ENCODE measurements around the gene CADPS2.

Gene CADPS2

DNA sequence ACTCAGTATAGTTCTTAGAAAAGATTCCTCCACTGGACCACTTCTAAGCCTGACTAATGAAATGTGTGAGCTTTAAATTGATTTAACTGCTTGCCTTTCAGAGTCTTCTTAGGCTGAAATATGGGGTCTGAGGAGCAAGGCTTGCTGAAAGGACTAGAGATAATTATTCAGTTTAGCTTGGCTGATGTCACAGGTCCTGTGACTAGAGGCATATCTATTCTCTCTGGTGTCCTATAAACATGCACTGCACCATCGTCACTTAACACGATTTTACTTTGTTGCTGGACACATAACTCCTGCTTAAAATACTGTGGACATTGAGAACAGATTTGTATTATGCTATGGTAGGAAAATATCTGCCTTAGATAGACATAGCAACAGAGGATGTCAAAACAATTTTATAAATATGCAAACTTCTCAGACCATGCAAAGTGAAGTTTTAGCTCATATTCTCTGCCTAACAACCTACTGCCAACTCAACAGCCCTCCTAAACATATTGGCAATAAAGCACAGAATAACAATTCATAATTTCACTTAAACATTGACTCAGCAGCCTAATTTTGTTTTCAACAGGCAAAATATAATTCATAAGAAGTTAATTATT, 267.6 kb downstream of the CADPS2 start:
- DNase-seq (ENCODE audit: low read depth in 2 of 3, low spot score in 1 of 3), result no peak

DNA sequence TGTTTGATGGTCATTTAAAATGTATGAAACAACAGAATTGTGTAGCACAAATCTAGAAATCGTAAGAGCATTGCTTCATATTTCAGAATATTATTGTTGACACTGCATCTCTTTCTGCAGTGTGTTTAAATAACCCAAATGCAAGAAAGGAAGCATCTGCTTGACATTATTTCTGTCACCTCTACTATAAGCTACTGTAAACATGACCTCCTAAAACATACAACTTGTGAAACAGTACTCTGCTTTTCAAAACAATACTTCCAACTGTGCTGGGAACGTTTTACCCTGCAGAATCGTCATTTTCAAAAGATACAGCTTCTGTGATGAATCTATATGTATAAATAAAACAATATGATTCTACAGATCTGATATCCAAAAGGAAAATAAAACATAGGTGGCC, 269.3 kb downstream of the CADPS2 start:
- DNase-seq (ENCODE audit: low read depth in 2 of 3, low spot score in 1 of 3), result no peak

DNA sequence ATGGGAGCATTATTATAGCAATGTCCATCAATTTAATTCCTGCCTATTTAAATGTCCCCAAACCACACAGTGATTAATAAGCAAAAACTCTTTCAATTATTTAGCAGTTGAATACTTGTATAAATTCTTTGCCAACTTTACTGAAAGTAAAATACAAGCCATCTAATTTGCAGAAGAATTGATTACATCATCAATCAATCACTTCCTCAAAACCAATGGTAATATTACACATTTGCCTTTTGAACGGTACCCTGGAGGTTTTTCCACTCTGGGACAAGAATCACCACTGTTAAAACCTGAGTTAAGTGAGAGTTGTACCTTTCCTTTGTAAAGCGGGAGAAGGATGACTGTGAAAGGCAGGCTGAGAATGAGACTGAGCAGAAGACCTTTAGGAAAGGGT, 280.3 kb downstream of the CADPS2 start:
- no peak for DNase-seq (ENCODE audit: low read depth in 2 of 3, low spot score in 1 of 3)

DNA sequence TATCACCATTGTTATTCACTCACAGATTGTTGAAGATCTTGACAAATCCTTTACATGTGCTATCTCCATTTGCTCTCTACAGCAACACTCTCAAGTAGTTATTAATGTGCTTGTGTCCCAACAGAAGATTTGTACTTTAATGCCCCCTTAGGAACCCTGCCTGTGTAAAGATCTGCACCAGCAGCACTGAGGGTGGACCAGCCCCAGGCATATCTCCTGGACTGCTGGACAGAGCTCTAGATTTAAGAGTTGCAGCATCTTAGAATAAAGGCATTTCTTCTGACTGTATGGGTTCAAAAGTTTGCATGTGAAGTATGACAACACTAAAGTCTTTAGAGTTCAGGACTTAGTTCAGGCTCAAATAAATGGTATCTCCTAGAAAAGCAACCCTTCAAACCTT, 282.0 kb downstream of the CADPS2 start:
- no peak for DNase-seq (ENCODE audit: low read depth in 2 of 3, low spot score in 1 of 3)

DNA sequence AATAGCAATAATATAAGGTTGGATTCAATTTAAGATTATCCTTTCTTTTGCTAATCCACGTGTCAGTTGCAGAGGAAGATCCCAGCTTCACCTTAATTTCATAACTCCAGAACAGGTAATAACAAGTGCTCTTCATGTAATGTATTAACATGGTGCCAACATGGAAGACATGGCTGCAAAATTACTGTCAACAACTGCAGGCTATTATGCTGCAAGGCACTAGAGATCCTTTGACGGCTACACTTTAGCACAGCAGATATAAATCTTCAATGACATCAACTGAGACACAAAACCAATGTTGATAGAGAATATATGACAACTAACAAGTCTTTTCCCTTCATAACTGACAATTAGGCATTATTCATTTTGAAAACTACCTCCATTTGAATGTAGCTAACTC, 283.5 kb downstream of the CADPS2 start:
- DNase-seq (ENCODE audit: low read depth in 2 of 3, low spot score in 1 of 3), result no peak

DNA sequence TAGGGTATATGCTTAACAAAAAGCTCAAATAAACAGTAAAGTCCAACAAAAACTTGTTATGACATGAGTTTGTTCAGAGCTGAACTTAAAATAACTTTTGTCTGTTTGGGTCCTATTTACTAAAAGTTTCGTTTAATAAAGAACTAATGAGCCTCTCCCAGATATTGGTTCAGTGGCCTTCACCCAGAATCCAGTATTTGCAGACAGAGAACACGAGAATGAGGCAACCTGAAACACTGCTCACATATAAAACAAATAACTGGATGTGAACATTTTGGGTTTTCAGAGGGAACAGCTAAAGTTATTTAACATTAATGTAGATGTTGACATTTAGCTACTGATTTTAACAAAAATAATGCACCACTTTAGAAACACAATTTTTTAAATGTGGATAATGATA, 285.6 kb downstream of the CADPS2 start:
- DNase-seq (ENCODE audit: low read depth in 2 of 3, low spot score in 1 of 3), result no peak

DNA sequence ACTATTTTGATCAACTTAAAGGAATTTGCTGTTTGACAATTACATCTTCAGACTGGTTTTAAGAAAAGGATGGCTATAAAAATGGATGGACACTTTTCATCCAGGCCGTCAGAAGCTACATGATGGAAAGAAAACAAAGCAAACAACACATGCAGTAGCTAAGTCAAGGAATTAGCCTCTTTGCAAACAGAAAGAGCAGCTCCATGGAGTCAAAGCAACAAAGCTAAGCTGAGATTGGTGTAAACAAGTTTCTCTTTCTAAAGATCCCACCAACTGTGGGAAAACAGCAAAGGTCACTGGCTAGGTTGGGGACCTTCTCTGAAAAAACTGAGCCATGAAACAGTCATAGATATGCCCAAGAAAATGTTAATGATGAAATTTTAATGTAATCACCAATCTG, 286.2 kb downstream of the CADPS2 start:
- no peak for DNase-seq (ENCODE audit: low read depth in 2 of 3, low spot score in 1 of 3)

DNA sequence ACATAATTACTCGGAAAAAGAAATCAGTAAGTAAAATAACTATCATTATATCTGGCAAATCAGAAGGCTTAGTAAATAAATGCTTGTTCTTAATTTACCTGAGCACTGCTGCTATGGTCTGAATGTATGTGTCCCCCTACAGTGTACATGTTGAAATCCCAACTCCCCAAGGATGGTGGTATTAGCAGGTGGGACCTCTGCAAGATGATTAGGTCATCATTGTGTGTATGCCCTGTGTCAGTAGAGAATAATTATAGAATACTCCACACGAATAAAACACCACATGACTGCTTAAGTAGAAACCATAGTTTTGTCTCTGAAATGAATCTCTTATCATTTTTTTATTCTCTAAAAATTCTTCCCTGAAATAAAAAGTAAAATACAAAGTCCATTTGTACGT, 289.0 kb downstream of the CADPS2 start:
- DNase-seq (ENCODE audit: low read depth in 2 of 3, low spot score in 1 of 3), result no peak

DNA sequence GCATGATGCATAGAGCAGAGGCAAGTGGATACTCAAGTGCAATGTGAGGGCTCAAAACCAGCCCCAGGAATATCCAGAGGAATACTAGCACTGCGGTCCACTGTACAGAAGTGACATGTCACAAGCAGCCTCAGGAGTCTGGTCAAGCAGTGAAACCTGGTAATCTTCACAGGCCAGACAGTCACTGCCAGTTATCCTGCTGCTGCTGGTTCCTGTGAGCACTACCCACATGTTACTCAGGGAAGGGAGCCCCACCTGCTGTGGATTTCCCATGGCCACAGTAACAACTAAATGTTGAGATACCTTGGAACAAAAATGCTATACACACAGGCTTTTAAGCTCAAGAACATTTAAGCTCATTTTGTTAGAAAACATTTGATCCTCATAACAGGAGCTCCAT, 290.4 kb downstream of the CADPS2 start:
- DNase-seq (ENCODE audit: low read depth in 2 of 3, low spot score in 1 of 3), result no peak

DNA sequence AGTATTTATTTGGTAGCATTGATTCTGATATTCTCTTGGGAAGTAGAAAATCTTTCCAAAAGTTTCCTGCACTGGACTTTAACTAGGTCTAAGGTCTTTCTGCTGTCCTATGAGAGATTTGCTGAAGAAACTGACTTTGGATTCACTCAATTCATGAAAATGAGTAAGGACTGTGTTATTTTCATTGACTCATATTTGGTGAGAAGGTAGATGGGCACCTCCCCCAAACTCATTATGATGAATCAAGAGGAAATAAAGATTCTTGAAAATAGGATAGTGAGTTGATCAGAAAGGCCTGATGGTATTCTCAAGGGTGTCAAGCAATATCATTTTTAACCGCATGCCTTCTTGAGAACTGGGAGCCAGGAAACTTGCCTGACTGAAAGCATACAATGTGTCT, 297.6 kb downstream of the CADPS2 start:
- DNase-seq (ENCODE audit: low read depth in 2 of 3, low spot score in 1 of 3), result no peak

DNA sequence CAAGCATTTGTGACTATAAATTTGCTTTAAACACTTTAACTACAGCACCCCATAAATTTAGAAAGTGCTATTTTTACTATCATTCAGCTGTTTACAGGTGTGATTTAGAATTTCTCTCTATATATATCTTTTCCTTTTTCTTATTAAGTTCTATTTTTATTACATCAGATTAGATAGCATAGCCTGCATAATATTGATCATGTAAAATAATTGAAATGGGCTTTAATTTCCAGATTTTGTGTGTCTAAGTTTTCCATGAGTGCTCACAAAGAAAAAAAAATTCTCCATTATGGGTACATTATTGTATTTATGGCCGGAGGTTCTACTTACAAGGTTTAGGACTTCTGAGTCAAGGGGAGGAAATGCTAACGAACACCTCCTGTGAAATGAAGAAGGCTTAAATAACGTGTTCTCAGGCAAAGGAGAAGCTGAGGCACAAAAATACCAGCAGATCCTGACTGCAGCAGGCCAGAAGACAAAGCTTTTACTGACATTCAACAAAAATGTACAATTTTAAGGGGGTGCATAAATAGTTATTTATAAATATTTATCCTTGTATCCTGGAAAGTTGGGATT, 301.5 kb downstream of the CADPS2 start:
- DNase-seq (ENCODE audit: low read depth in 2 of 3, low spot score in 1 of 3), result no peak

DNA sequence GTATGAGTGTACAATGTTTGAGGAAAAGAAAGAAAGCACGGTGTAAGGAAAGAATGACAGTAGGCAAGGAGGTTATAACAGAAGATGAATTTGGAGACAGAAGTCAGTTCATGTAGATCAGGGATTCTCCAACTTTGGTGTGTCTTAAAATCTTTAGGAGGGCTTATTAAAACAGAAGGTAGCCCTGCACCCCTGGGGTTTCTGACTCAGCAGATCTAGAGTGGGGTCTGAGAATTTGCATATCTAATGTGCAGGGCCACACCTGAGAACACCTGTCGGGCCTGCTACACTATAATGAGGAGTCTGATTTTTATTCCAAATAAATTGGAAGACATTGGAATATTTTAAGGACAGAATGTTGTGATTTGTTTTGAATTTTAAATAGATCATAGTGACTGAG, 307.9 kb downstream of the CADPS2 start:
- no peak for DNase-seq (ENCODE audit: low read depth in 2 of 3, low spot score in 1 of 3)

DNA sequence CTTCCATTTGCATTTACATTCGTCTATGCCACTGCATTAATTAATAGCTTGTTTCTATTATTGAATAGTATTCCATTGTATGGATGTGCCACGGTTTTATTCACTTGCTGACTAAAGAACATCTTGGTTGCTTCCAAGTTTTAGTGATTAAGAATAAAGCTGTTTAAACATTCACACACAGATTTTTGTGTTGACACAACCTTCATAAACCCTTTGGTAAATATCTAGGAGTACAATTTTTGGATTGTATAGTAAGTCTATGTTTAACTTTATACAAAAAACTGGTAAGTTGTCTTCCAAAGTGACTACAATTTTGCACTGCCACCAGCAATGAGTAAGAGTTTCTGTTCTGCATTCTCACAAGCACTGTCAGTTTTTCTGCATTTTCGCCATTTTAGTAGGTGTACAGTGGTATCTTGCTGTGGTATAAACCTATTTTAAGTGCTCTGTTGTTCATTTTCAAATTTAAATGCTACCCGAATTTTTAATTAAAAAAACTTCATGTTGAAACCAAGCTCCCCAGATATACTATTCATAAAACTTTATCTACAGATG, 308.7 kb downstream of the CADPS2 start:
- no peak for DNase-seq (ENCODE audit: low read depth in 2 of 3, low spot score in 1 of 3)

DNA sequence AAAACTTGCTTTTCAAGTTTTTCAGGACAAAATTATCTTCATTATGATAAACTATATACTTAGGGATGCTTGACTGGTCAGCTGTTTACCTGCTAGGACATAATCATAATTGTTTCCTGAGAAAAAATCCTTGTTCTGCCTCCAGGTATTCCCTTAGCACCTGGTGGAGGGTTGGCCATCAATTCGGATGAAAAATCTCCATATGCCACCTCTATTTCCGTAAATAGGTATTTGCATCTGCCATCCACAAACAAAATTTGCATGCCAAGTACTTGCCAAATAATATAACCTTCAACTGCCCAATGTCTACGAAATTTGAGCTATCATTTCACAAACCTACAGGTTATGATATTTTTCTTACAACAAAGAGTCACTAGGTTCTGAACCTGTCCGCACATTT, 313.6 kb downstream of the CADPS2 start:
- no peak for DNase-seq (ENCODE audit: low read depth in 2 of 3, low spot score in 1 of 3)

DNA sequence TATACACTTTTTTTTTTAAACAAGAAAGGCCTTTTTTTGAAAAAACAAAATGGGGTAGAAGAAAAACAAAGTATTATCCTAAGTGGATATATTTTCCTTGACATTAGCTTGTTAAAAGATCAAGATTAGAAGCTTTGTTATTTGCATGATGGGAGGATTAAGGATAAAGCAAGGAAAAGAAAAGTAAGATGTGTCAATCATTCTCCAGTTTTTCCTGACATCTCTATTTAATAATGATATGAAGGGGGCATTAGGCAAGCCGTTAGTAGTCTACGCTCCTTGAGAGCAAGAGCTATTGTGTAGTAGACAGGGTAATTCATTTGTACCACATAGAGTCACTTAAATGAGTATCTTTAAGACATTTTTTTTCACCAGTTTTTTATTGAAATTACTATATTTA, 324.9 kb downstream of the CADPS2 start:
- no peak for DNase-seq (ENCODE audit: low read depth in 2 of 3, low spot score in 1 of 3)

DNA sequence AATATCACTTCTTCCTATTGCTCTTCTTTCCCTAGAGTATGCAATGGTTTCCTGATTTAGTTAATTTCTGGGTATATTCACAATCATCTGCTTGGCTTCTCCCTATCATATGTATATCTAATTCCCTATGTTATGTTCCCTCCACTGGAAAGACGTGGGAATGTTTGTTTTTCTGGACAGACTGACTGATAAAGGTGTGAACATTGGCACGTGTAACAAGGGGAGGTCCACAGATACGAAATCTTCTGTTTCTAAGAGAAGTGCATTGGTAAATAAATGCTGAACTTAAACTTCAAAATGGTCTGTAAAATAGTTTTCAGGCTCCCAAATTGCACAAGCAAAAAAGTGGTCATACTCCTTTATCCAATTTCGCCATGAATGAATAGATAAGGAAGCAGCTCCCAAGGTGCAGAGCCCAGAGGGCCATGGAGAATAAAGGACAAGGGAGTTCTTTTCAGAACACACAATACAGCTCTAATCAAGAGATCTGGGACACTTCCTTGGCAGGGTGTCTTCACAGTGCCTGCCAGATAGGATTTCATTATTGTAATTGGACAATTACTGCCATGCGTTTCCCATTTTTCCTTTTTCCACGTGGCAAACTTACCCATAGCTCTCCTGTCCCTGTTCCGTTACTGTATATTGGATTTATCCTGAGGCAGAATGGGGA, 329.3 kb downstream of the CADPS2 start:
- no peak for DNase-seq (ENCODE audit: low read depth in 2 of 3, low spot score in 1 of 3)

DNA sequence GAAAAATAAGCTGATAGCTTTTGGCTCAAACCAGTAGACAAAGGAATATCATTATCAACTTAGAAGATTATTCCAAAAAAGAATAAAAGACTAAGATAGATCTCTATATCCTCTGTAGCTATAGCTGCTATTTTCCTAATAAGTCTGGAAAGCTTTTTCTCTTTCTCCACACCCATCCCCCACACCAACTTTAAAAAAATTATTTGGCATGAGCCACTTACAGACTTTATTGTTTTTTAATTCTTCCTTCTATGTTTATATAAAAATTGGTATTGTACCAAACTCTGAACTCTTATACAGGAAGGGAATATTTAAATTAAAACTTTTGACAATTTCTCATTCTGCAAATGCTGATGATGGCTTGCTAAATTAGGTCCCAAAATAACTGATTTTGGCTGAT, 330.0 kb downstream of the CADPS2 start:
- DNase-seq (ENCODE audit: low read depth in 2 of 3, low spot score in 1 of 3), result no peak

DNA sequence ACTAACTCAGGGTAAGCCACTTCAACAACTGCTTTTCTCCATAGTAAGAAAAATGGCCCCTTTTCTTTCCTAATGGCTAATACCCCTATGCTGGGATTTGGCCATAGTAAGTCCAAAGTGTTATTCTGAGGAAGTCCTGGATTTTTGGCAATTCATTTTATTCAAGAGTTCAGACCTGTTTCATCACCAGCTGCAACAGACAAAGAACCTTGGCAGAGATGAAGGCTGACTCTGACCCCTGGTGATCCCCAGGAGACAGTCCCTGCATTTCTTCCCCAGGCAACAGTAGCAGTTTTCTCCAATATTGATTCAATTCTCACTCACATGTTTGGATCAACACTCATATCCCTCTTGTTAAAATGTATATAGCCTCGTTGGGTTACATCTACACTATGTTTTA, 332.5 kb downstream of the CADPS2 start:
- no peak for DNase-seq (ENCODE audit: low read depth in 2 of 3, low spot score in 1 of 3)

DNA sequence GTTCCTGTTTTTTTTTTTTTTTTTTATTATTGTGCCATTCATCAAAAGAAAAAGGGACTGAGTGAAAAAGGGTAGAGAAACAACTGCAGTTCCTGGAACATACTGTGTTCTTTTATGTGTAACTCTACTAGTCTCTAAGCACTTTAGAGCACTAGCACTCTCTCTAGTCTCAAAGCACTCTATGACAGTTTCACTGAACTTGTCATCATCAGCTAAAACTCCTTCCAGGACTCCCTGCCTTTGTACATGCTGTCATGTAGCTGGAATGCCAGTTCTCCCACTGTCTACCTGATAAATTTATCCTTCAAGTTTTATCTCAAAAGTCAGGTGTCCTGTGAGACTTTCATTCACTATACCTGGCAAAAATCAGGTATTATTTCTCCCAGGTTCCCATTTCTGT, 333.5 kb downstream of the CADPS2 start:
- DNase-seq (ENCODE audit: low read depth in 2 of 3, low spot score in 1 of 3), result no peak

DNA sequence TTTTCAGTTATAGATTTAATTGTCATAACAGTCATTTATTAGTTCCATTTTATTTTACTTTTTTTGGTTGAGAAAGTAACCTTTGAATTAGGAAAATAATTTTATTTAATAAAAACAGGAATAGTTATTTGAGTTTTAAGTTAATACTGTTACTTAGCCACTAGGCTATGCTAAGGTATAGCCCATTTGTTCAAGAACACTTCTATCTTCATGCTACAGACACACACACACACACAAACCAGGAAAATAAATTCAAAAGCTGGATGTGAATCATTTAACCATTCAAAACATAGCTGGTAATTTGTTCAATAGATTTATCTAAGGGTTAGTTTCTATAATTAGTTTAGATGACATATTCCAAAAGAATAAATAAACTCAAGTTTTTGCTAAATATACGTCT, 335.7 kb downstream of the CADPS2 start:
- DNase-seq (ENCODE audit: low read depth in 2 of 3, low spot score in 1 of 3), result no peak

DNA sequence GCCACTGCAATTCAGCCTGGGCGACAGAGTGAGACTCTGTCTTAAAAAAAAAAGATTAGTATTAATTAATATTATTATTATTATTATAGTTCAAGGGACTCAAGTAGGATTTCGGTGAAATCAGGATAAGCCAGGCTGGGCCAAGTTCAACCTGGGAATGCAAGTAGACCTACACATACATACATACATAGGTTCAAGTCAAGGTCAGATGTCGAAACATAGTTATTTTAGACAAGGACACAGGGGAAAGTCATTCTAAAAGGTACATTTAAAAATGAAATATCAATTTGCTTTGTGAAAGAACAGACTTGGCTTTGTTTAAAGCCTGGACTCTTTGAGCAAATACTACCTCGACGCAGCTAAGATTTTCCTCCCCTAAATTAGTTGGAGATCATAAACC, 336.7 kb downstream of the CADPS2 start:
- no peak for DNase-seq (ENCODE audit: low read depth in 2 of 3, low spot score in 1 of 3)

DNA sequence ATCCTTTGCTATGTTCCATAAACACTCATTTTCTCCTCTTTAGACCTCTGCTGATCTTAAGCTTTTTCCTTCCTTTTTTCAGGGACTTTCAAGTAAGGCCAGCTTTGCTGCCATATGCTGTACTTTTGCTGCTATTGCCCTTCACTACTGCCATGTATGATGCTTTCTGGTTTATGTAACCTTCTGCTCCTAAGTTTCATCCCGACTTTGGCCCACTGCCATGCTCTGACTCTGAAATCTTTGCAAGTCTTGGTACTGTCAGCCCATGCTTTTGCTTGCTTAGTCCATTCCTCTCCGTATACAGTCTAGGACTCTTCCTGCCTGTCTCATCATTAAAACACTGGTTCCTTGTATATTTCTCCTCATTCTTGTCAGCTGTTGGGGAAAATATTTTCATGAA, 339.8 kb downstream of the CADPS2 start:
- no peak for DNase-seq (ENCODE audit: low read depth in 2 of 3, low spot score in 1 of 3)

DNA sequence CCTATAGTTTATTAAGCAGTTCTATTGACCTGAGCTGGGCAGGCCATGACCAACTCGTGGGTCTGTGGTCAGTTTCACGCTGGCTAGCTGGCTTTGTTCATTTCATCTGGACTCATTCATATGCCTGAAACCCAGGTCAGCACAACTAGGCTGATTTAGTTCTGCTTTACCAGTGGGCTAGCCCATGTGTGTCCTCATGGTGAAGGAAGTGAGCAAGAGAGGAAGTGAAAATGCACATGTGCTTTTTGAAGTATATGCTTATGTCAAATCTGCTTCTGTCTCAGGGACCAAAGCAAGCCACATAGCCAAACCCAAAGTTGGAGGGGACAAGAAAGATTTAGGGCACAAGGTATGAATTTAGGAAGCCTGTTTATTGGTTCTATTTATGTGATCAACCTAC, 341.8 kb downstream of the CADPS2 start:
- DNase-seq (ENCODE audit: low read depth in 2 of 3, low spot score in 1 of 3), result no peak
